PFSK-1 (cell line): ENCODE measurements around the gene METTL17.

Source experiments
- FOXP2 ChIP-seq: optimal IDR thresholded peaks from 2 replicates; pipeline ENCODE3; 2011; ENCODE audit warnings: borderline replicate concordance, control low read depth, inconsistent platforms; ENCODE audit not compliant: insufficient read depth; ENCODE audit errors: extremely low read length, extremely low read depth
- POLR2AphosphoS5 ChIP-seq: IDR thresholded peaks from 2 replicates; pipeline ENCODE4 v1.6.1; 2012; ENCODE audit warnings: low read depth, mild to moderate bottlenecking, control low read depth, low read length, moderate library complexity
- SIN3A ChIP-seq: IDR thresholded peaks from 2 replicates; pipeline ENCODE4 v1.6.1; 2012; ENCODE audit warnings: mild to moderate bottlenecking, low read length, moderate library complexity, borderline replicate concordance; ENCODE audit not compliant: insufficient read depth
- TAF1 ChIP-seq: IDR thresholded peaks from 2 replicates; pipeline ENCODE4 v1.6.1; 2012; ENCODE audit warnings: low read length, control low read depth, borderline replicate concordance; ENCODE audit not compliant: insufficient read depth
- TF ChIP-seq, protein P1 (sequence below), 2 experiments: IDR thresholded peaks; 2 replicates each; pipeline versions ENCODE4 v1.6.1 to v1.8.0; 2011 to 2012; ENCODE audit warnings: low read depth in 2 of 2, low read length in 2 of 2, control low read depth in 1 of 2, inconsistent platforms in 1 of 2, mild to moderate bottlenecking in 1 of 2, moderate library complexity in 1 of 2; ENCODE audit not compliant: insufficient read depth in 1 of 2

The METTL17 gene

DNA sequence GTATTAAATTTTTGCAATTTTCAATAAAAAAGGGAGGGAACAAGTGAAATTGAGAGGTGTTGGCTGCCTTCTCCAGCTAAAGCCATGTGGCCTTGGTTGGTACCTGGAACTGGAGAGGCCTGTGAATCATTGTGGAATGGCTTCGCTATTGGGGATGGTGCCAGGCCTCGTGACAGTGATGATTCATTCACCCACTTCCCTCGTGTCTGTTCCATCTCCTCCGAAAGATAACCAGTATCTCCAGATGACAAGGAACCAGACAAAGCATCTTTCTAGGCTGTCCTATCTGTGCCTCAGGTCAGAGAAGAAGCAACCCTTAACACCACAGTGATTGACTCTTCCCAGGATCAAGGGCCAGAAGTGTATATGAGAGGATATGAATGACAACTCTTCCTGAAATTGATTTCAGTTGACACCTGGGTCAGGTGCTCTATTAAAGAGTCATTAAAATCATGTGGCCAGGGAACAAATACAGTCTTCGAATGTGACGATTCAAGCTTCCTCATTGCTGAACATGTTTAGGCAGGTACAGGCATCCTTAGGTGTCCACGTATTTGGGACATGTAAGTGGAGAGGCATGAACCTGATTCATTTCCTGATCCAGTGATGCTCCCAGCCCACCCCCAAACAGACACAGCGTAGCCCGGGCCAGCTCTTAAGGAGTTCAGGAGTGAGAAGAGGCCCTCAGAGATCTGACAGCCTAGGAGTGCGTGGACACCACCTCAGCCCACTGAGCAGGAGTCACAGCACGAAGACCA is 52.1 kb downstream of the METTL17 start, which contains the start of gene RNASE7:
RNASE7 (plus strand) TSS at position 687 of the 758 bp plus-strand sequence. CDS start 631 bp downstream, outside the sequence.
- TF ChIP-seq SIN3A, result no peak

DNA sequence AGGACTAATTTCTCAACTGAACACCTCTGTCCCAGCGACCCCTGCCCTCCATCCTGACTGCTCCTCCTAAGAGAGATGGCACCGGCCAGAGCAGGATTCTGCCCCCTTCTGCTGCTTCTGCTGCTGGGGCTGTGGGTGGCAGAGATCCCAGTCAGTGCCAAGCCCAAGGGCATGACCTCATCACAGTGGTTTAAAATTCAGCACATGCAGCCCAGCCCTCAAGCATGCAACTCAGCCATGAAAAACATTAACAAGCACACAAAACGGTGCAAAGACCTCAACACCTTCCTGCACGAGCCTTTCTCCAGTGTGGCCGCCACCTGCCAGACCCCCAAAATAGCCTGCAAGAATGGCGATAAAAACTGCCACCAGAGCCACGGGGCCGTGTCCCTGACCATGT is 53.1 kb downstream of the METTL17 start:
- no peak for TF ChIP-seq POLR2AphosphoS5
- TF ChIP-seq, protein P1, sequence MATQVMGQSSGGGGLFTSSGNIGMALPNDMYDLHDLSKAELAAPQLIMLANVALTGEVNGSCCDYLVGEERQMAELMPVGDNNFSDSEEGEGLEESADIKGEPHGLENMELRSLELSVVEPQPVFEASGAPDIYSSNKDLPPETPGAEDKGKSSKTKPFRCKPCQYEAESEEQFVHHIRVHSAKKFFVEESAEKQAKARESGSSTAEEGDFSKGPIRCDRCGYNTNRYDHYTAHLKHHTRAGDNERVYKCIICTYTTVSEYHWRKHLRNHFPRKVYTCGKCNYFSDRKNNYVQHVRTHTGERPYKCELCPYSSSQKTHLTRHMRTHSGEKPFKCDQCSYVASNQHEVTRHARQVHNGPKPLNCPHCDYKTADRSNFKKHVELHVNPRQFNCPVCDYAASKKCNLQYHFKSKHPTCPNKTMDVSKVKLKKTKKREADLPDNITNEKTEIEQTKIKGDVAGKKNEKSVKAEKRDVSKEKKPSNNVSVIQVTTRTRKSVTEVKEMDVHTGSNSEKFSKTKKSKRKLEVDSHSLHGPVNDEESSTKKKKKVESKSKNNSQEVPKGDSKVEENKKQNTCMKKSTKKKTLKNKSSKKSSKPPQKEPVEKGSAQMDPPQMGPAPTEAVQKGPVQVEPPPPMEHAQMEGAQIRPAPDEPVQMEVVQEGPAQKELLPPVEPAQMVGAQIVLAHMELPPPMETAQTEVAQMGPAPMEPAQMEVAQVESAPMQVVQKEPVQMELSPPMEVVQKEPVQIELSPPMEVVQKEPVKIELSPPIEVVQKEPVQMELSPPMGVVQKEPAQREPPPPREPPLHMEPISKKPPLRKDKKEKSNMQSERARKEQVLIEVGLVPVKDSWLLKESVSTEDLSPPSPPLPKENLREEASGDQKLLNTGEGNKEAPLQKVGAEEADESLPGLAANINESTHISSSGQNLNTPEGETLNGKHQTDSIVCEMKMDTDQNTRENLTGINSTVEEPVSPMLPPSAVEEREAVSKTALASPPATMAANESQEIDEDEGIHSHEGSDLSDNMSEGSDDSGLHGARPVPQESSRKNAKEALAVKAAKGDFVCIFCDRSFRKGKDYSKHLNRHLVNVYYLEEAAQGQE (IDR thresholded peaks at IDR 0.05; ENCODE audit: insufficient read depth in 1 of 2, low read depth in 2 of 2, low read length in 2 of 2), result no peak
- no peak for TF ChIP-seq SIN3A
- no peak for TF ChIP-seq TAF1
- no peak for TF ChIP-seq FOXP2

DNA sequence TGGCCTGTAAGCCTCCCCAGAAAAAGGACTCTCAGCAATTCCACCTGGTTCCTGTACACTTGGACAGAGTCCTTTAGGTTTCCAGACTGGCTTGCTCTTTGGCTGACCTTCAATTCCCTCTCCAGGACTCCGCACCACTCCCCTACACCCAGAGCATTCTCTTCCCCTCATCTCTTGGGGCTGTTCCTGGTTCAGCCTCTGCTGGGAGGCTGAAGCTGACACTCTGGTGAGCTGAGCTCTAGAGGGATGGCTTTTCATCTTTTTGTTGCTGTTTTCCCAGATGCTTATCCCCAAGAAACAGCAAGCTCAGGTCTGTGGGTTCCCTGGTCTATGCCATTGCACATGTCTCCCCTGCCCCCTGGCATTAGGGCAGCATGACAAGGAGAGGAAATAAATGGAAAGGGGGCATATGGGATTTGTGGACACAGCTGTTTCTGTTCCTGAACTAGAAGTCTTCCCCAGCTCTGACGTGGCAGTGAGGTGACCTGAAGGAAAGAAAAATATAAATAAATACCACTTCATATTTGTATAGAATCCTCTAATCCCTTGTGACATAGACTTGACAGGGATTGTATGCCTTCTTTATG is 53.7 kb downstream of the METTL17 start:
- TF ChIP-seq SIN3A (no peak), TAF1 (no peak)
- TF ChIP-seq, protein P1 (IDR thresholded peaks at IDR 0.05; ENCODE audit: insufficient read depth in 1 of 2, low read depth in 2 of 2, low read length in 2 of 2), result no peak

DNA sequence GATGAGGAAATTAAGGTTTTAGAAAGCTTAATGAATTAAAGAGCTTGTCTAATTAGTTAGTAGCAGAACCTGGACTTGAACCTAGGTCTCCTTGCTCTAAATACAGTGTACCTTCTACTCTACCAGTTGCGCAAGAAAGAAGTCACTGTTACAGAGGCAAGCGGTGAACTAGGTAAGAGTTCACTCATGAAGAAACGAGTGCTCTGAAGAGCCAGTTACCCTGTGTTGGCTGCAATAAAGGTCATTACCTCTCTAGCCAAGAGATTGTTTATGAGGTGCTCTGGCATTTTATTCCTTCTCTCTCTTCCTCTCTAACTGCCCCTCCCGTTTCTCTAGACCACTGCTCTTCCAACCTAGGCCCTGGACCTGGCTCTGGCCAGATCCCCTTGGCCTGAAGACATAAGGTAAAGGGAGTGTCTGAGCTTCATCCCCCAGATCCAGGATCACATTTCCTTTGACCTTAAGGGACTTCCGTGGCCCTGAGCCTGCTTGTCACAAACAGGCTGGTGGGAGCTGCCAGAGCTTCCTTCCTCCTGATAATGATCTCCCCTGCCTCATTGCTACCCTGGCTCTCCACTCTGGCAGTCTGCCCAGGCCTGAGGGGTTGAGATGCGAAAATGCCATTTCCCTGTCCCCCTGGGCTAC is 54.3 kb downstream of the METTL17 start:
- TF ChIP-seq SIN3A (no peak), FOXP2 (no peak)
- TF ChIP-seq, protein P1 (IDR thresholded peaks at IDR 0.05; ENCODE audit: insufficient read depth in 1 of 2, low read depth in 2 of 2, low read length in 2 of 2), result peak in 1 of 2 experiments; percentile 35; a peak in 1 of 4 replicates
